HCT116 (cell line): ENCODE data around the gene BICDL2. TPM values are rescaled to one million over a fixed set of nuclear protein-coding genes. Genes with fewer than 3 reads are reported as not detected.

Experiments
- ATAC-seq: fragments of 200-7000 bp; cut with Tn5 transposase; 2 replicates; pipeline ENCODE4 v1.9.1; 2020; ENCODE audit warnings: mild to moderate bottlenecking, moderate library complexity
- BruUV-seq: library from RNA; stranded (reverse); fragments of 400-500 nt; replicated peaks from 2 replicates; lab custom pipeline; 2021; lab: Mats Ljungman, UMichigan
- CTCF ChIA-PET: fragments of 300-600 bp; sonication (Branson Sonifier 250); formaldehyde crosslinking; loops from one replicate; lab custom pipeline; 2021; ENCODE audit warnings: antibody characterized with exemption; lab: Charles Lee
- POLR2A ChIA-PET: fragments of 300-600, 350-600 bp; sonication (Branson Sonifier 250); formaldehyde crosslinking; loops from one replicate; lab custom pipeline; 2021; ENCODE audit warnings: antibody characterized with exemption; lab: Charles Lee
- RAD21 ChIA-PET, 2 experiments: fragments of 300-600 bp; sonication (Branson Sonifier 250); formaldehyde crosslinking; loops; one replicate each; lab custom pipeline; 2023; ENCODE audit warnings: low total read pairs in 2 of 2; ENCODE audit not compliant: uncharacterized antibody in 2 of 2, unreplicated experiment in 2 of 2, low non-redundant PET in 1 of 2; lab: Charles Lee
- DNase-seq: peaks from one replicate; pipeline ENCODE4 v3.0.0-alpha.2; 2010; ENCODE audit warnings: low read depth, low spot score
- H2AFZ ChIP-seq: fragments of 200-600 bp; shearing (Covaris generic), sonication (generic); 2 replicates; pipeline ENCODE4 v1.6.1; 2017; ENCODE audit warnings: low read depth, mixed run types, mixed read lengths, antibody characterized with exemption, low read length; ENCODE audit not compliant: poor library complexity, severe bottlenecking
- H3K27ac ChIP-seq: 2 replicates; pipeline ENCODE4 v1.5.1; 2012; ENCODE audit warnings: low read depth, low read length
- H3K27me3 ChIP-seq: fragments of 200-600 bp; sonication (generic); 2 replicates; pipeline ENCODE4 v1.6.1; 2016; ENCODE audit warnings: mixed run types, low read length, mixed read lengths; ENCODE audit not compliant: insufficient read depth
- H3K36me3 ChIP-seq, 2 experiments: fragments of 200-500 bp in 1 of 2; fragments of 200-600 bp in 1 of 2; sonication (Bioruptor generic) in 1 of 2; sonication (generic) in 1 of 2; 2 replicates each; pipeline versions ENCODE4 v1.5.1 to v1.6.1; 2014 to 2016; ENCODE audit warnings: low read length in 2 of 2, inconsistent platforms in 1 of 2, mixed read lengths in 1 of 2, mixed run types in 1 of 2; ENCODE audit not compliant: insufficient read depth in 2 of 2, control insufficient read depth in 1 of 2
- H3K4me1 ChIP-seq, 2 experiments: fragments of 200-600 bp in 1 of 2; sonication (generic) in 1 of 2; 2 replicates each; pipeline versions ENCODE4 v1.5.1 to v1.6.1; 2012 to 2017; ENCODE audit warnings: low read length in 2 of 2, inconsistent platforms in 1 of 2, mild to moderate bottlenecking in 1 of 2, mixed read lengths in 1 of 2, mixed run types in 1 of 2, moderate library complexity in 1 of 2; ENCODE audit not compliant: insufficient read depth in 2 of 2, control insufficient read depth in 1 of 2
- H3K4me2 ChIP-seq: fragments of 200-600 bp; sonication (generic); 2 replicates; pipeline ENCODE4 v1.6.1; 2017; ENCODE audit warnings: mixed run types, low read length, mixed read lengths
- H3K4me3 ChIP-seq, 2 experiments: fragments of 200-600 bp in 1 of 2; sonication (generic) in 1 of 2; replicated peaks in 1 of 2; 2 replicates each; pipeline ENCODE4 v1.5.1; 2011 to 2016; ENCODE audit warnings: low read length in 2 of 2, control low read depth in 1 of 2, low read depth in 1 of 2, mild to moderate bottlenecking in 1 of 2, mixed read lengths in 1 of 2, mixed run types in 1 of 2
- H3K79me2 ChIP-seq: fragments of 200-600 bp; sonication (generic); 2 replicates; pipeline ENCODE4 v1.6.1; 2017; ENCODE audit warnings: mild to moderate bottlenecking, mixed run types, low read length, moderate library complexity, mixed read lengths; ENCODE audit not compliant: insufficient read depth
- H3K9ac ChIP-seq: fragments of 200-600 bp; sonication (generic); 2 replicates; pipeline ENCODE4 v1.6.1; 2016; ENCODE audit warnings: low read length, mixed read lengths
- H3K9me2 ChIP-seq: fragments of 200-600 bp; sonication (generic), shearing (Covaris generic); 2 replicates; pipeline ENCODE4 v1.6.1; 2017; ENCODE audit warnings: mixed run types, mild to moderate bottlenecking, moderate library complexity; ENCODE audit not compliant: insufficient read depth
- H3K9me3 ChIP-seq, 2 experiments: fragments of 200-500 bp in 1 of 2; fragments of 200-600 bp in 1 of 2; sonication (Bioruptor generic) in 1 of 2; sonication (generic) in 1 of 2; 2 replicates each; pipeline ENCODE4 v1.6.1; 2014 to 2017; ENCODE audit warnings: low read length in 2 of 2, mixed read lengths in 2 of 2, inconsistent platforms in 1 of 2, low read depth in 1 of 2, mild to moderate bottlenecking in 1 of 2, mixed run types in 1 of 2, moderate library complexity in 1 of 2; ENCODE audit not compliant: control insufficient read depth in 1 of 2, insufficient read depth in 1 of 2
- H4K20me1 ChIP-seq: fragments of 200-600 bp; sonication (generic), shearing (Covaris generic); 2 replicates; pipeline ENCODE4 v1.6.1; 2017; ENCODE audit warnings: mixed run types, mild to moderate bottlenecking, moderate library complexity; ENCODE audit not compliant: insufficient read depth
- POLR2AphosphoS5 ChIP-seq: IDR thresholded peaks from 2 replicates; pipeline ENCODE4 v1.6.1; 2011; ENCODE audit warnings: mild to moderate bottlenecking, low read depth, low read length, moderate library complexity
- SIN3A ChIP-seq: IDR thresholded peaks from 2 replicates; pipeline ENCODE4 v1.6.1; 2012; ENCODE audit warnings: low read depth
- TCF7L2 ChIP-seq: IDR thresholded peaks from 2 replicates; pipeline ENCODE4 v1.7.0; 2011; ENCODE audit warnings: borderline replicate concordance, inconsistent platforms; ENCODE audit not compliant: insufficient read depth, insufficient read length; ENCODE audit errors: extremely low read depth
- YY1 ChIP-seq: IDR thresholded peaks from 2 replicates; pipeline ENCODE4 v1.6.1; 2011; ENCODE audit warnings: low read length, low read depth, moderate library complexity, mild to moderate bottlenecking; ENCODE audit not compliant: insufficient replicate concordance; ENCODE audit errors: extremely low read depth
- ZFX ChIP-seq: fragments of 450-650 bp; IDR thresholded peaks from 2 replicates; pipeline ENCODE4 v1.6.1; 2017
- intact Hi-C: fragments of 100-400 bp; cut with micrococcal nuclease; formaldehyde crosslinking; loops from 2 replicates; pipeline ENCODE4 v1.10.0; 2022
- total RNA-seq: library from RNA; stranded (reverse); gene quantifications from one replicate; pipeline ENCODE4 v1.2.1, GENCODE V29; 2021; ENCODE audit not compliant: unreplicated experiment

Gene BICDL2
- total RNA-seq, 1 experiment from 2014 or later = 21.3 TPM

- ChIA-PET CTCF (no interaction called here), POLR2A (no interaction called here), RAD21 (no interaction called here)
- H3K4me1 ChIP-seq = no peaks in the 10 kb centered on the region
- intact Hi-C loops = no loop called here
- H3K27ac ChIP-seq = no peak overlapping the region
- H4K20me1 ChIP-seq = no peaks in the 10 kb centered on the region
- BruUV-seq = no TSS peak
- H3K9ac ChIP-seq = no peak overlapping the region
- H3K9me2 ChIP-seq = no peaks in the 10 kb centered on the region
- DNase-seq = no peak
- H3K36me3 ChIP-seq = no peaks in the 10 kb centered on the region
- no peak for TF ChIP-seq ZFX
- TF ChIP-seq YY1 = no peak
- H3K79me2 ChIP-seq = no peaks in the 10 kb centered on the region
- no peak overlapping the region for H3K4me2 ChIP-seq
- no peak overlapping the region for H2AFZ ChIP-seq
- H3K9me3 ChIP-seq = no peaks in the 10 kb centered on the region
- no peak for ATAC-seq
- H3K4me3 ChIP-seq = no peak overlapping the region
- H3K27me3 ChIP-seq = no peaks in the 10 kb centered on the region
These were observed 49.3 kb upstream of the BICDL2 start for GRCh38 chr16:3085868-3086595.

- Histone ChIP-seq H3K36me3 (no peaks in the 10 kb centered on the region), H3K27me3 (no peaks in the 10 kb centered on the region), H4K20me1 (no peaks in the 10 kb centered on the region), H3K9me3 (no peaks in the 10 kb centered on the region), H2AFZ (no peak overlapping the region), H3K79me2 (no peaks in the 10 kb centered on the region), H3K4me3 (no peak overlapping the region), H3K9me2 (no peaks in the 10 kb centered on the region), H3K9ac (no peak overlapping the region), H3K4me2 (no peak overlapping the region), H3K4me1 (no peaks in the 10 kb centered on the region), H3K27ac (no peak overlapping the region)
- intact Hi-C loops = no loop called here
- DNase-seq (no peak), ATAC-seq (no peak)
- POLR2A ChIA-PET = no interaction called here
- CTCF ChIA-PET = no interaction called here
- TF ChIP-seq YY1 (no peak), POLR2AphosphoS5 (no peak), TCF7L2 (no peak), SIN3A (no peak)
- no TSS peak for BruUV-seq
- RAD21 ChIA-PET = no interaction called here
These were observed 48.4 kb upstream of the BICDL2 start for GRCh38 chr16:3084969-3085670.
